Endothelial cell of umbilical vein (primary cell): ENCODE measurements around the gene FAM124B. TPM values are rescaled to one million over a fixed set of nuclear protein-coding genes. Genes with fewer than 3 reads are reported as not detected.

Experiments
- BruUV-seq: library from RNA; stranded (reverse); fragments of 400-500 nt; replicated peaks from 2 replicates; lab custom pipeline; 2021; lab: Mats Ljungman, UMichigan
- CTCF ChIA-PET: fragments of 300-600, 350-600 bp; sonication (Branson Sonifier 250); formaldehyde crosslinking; loops from one replicate; lab custom pipeline; 2021; ENCODE audit warnings: antibody characterized with exemption, inconsistent platforms; lab: Charles Lee
- POLR2A ChIA-PET: fragments of 300-600, 350-600 bp; sonication (Branson Sonifier 250); formaldehyde crosslinking; loops from one replicate; lab custom pipeline; 2021; ENCODE audit warnings: antibody characterized with exemption, inconsistent platforms; lab: Charles Lee
- DNase-seq: peaks from one replicate; pipeline ENCODE4 v3.0.0-alpha.2; 2011; ENCODE audit warnings: low read depth, low spot score
- FAIRE-seq: peaks from 2 replicates; lab custom pipeline; 2011; peaks lifted over from hg19 to GRCh38; lab: Jason Lieb, UNC
- H2AFZ ChIP-seq: 2 replicates; pipeline ENCODE4 v1.6.0; 2012; ENCODE audit warnings: low read depth, low read length, control low read depth, inconsistent platforms
- H3K27ac ChIP-seq: 2 replicates; pipeline ENCODE4 v1.5.1; 2011; ENCODE audit warnings: low read depth, mild to moderate bottlenecking, control low read depth, low read length, moderate library complexity; ENCODE audit not compliant: insufficient read depth
- H3K27me3 ChIP-seq, 2 experiments: 2 replicates each; pipeline versions ENCODE4 v1.6.0 to v1.6.1; 2011; ENCODE audit warnings: low read length in 2 of 2, mixed read lengths in 1 of 2; ENCODE audit not compliant: control insufficient read depth in 2 of 2, insufficient read depth in 2 of 2
- H3K36me3 ChIP-seq, 2 experiments: 2 replicates in 1 of 2; 3 replicates in 1 of 2; pipeline ENCODE4 v1.5.1; 2011; ENCODE audit warnings: low read length in 2 of 2, mild to moderate bottlenecking in 1 of 2, moderate library complexity in 1 of 2; ENCODE audit not compliant: control insufficient read depth in 2 of 2, insufficient read depth in 2 of 2; ENCODE audit errors: extremely low read depth in 1 of 2
- H3K4me1 ChIP-seq: 3 replicates; pipeline ENCODE4 v1.5.1; 2011; ENCODE audit warnings: mild to moderate bottlenecking, low read length; ENCODE audit not compliant: control insufficient read depth, insufficient read depth; ENCODE audit errors: extremely low read depth
- H3K4me2 ChIP-seq: 2 replicates; pipeline ENCODE4 v1.6.1; 2011; ENCODE audit warnings: low read length, control low read depth, mixed read lengths; ENCODE audit not compliant: insufficient read depth
- H3K4me3 ChIP-seq, 3 experiments: fragments of 200-600 bp in 1 of 3; sonication (generic), shearing (Covaris generic) in 1 of 3; replicated peaks in 1 of 3; 2 replicates each; pipeline ENCODE4 v1.5.1; 2011 to 2016; ENCODE audit warnings: control low read depth in 3 of 3, low read length in 3 of 3, mild to moderate bottlenecking in 2 of 3, inconsistent platforms in 1 of 3, low read depth in 1 of 3, moderate library complexity in 1 of 3; ENCODE audit not compliant: insufficient read depth in 1 of 3
- H3K79me2 ChIP-seq: 2 replicates; pipeline ENCODE4 v1.6.0; 2012; ENCODE audit warnings: low read length, inconsistent platforms; ENCODE audit not compliant: control insufficient read depth, insufficient read depth
- H3K9ac ChIP-seq: replicated peaks from 2 replicates; pipeline ENCODE3; 2011; ENCODE audit warnings: low read length, control low read depth; ENCODE audit not compliant: insufficient read depth; ENCODE audit errors: extremely low read depth
- H3K9me1 ChIP-seq: replicated peaks from 3 replicates; pipeline ENCODE4 v1.6.0; 2011; ENCODE audit warnings: mild to moderate bottlenecking, low read length; ENCODE audit not compliant: control insufficient read depth, insufficient read depth; ENCODE audit errors: extremely low read depth
- H3K9me3 ChIP-seq: replicated peaks from 2 replicates; pipeline ENCODE4 v1.5.1; 2012; ENCODE audit warnings: low read length, inconsistent platforms; ENCODE audit not compliant: control insufficient read depth, insufficient read depth
- H4K20me1 ChIP-seq: replicated peaks from 2 replicates; pipeline ENCODE3; 2011; ENCODE audit warnings: mild to moderate bottlenecking, low read length; ENCODE audit not compliant: control insufficient read depth, insufficient read depth; ENCODE audit errors: extremely low read depth
- CTCF ChIP-seq, 2 donors: IDR thresholded peaks; 1 replicate in 1 of 2; 2 replicates in 1 of 2; pipeline ENCODE4 v1.5.1; 2011; ENCODE audit warnings: low read length in 2 of 2, mild to moderate bottlenecking in 2 of 2, moderate library complexity in 2 of 2, control low read depth in 1 of 2, inconsistent platforms in 1 of 2, low read depth in 1 of 2; ENCODE audit not compliant: insufficient read depth in 1 of 2; ENCODE audit errors: extremely low read depth in 1 of 2
- EZH2 ChIP-seq: IDR thresholded peaks from 2 replicates; pipeline ENCODE4 v1.6.1; 2012; ENCODE audit warnings: borderline replicate concordance, low read depth, mild to moderate bottlenecking, moderate library complexity, low read length, inconsistent platforms; ENCODE audit not compliant: severe bottlenecking
- FOS ChIP-seq: IDR thresholded peaks from 2 replicates; pipeline ENCODE4 v1.6.1; 2011; ENCODE audit warnings: mild to moderate bottlenecking, low read length, moderate library complexity, borderline replicate concordance; ENCODE audit not compliant: insufficient read depth
- GATA2 ChIP-seq: IDR thresholded peaks from 2 replicates; pipeline ENCODE4 v1.7.0; 2011; ENCODE audit warnings: low read depth, mild to moderate bottlenecking, moderate library complexity, mixed read lengths, low read length; ENCODE audit not compliant: insufficient read length, insufficient read depth
- JUN ChIP-seq: IDR thresholded peaks from 2 replicates; pipeline ENCODE4 v1.6.1; 2011; ENCODE audit warnings: borderline replicate concordance, low read depth; ENCODE audit not compliant: insufficient read length, insufficient read depth
- MYC ChIP-seq: IDR thresholded peaks from one replicate; pipeline ENCODE4 v1.6.1; 2011; ENCODE audit warnings: mild to moderate bottlenecking, low read depth, low read length
- POLR2A ChIP-seq: IDR thresholded peaks from 2 replicates; pipeline ENCODE4 v1.6.1; 2012; ENCODE audit warnings: low read depth, mild to moderate bottlenecking, control low read depth, low read length
- POLR2AphosphoS5 ChIP-seq: IDR thresholded peaks from 2 replicates; pipeline ENCODE4 v1.6.1; 2012; ENCODE audit warnings: low read depth, mild to moderate bottlenecking, control low read depth, low read length, moderate library complexity; ENCODE audit not compliant: insufficient read depth
- dilution Hi-C: fragments of 300-500 bp; cut with MboI; formaldehyde crosslinking; loops from one replicate; pipeline ENCODE4 v1.15.0; 2019; ENCODE audit warnings: low sequenced_read_pairs; ENCODE audit not compliant: extremely low pct_ligation_motif_present
- intact Hi-C: fragments of 100-400 bp; cut with micrococcal nuclease; formaldehyde crosslinking; loops from one replicate; pipeline ENCODE4 v1.10.0; 2022
- polyA plus RNA-seq, 4 experiments: library from polyadenylated mRNA; depleted of rRNA in 3 of 4; stranded (reverse) in 3 of 4; unstranded in 1 of 4; fragments of >200 nt; gene quantifications; 2 replicates each; pipeline versions ENCODE4 v1.2.1 to v1.2.3, GENCODE V29; 2011 to 2012; ENCODE audit warnings: missing spikeins in 1 of 4
- total RNA-seq: library from RNA; stranded (reverse); gene quantifications from 2 replicates; pipeline ENCODE4 v1.2.3, GENCODE V29; 2021
- TF ChIP-seq, protein P1 (sequence below): IDR thresholded peaks from 2 replicates; pipeline ENCODE4 v1.6.1; 2011; ENCODE audit not compliant: insufficient read depth, insufficient read length

FAM124B gene
- total and polyA plus RNA-seq, 2 donors (not counting 3 experiments of a cell fraction or from before 2014, with no cell fraction given): 82.0 to 119 TPM

- H3K4me1 ChIP-seq: no peaks in the 10 kb centered on the region
- dilution Hi-C loops (no loop called here), intact Hi-C loops (no loop called here)
- no peak overlapping the region for H2AFZ ChIP-seq
- peaks cover 7 to 26% of the 10 kb centered on the region in 2 experiments for H3K36me3 ChIP-seq
- CTCF ChIA-PET: interaction anchor here (1.0 to 1.7 kb wide), 4 partner anchors 9 to 629 kb away, joined by 3 to 9 read pairs (median 4); no protein-coding TSS in a partner anchor
- FAIRE-seq (no peak), DNase-seq (no peak)
- peaks cover 37% of the 10 kb centered on the region for H3K79me2 ChIP-seq
- no peaks in the 10 kb centered on the region for H3K9me3 ChIP-seq
- BruUV-seq: no TSS peak
- no peak overlapping the region for H3K27ac ChIP-seq
- H3K4me3 ChIP-seq: no peak overlapping the region
- no peak overlapping the region for H3K9ac ChIP-seq
- H3K27me3 ChIP-seq: no peaks in the 10 kb centered on the region
- peaks cover 19% of the 10 kb centered on the region for H4K20me1 ChIP-seq
- no peaks in the 10 kb centered on the region for H3K9me1 ChIP-seq
- TF ChIP-seq GATA2 (no peak), CTCF (IDR thresholded peaks at IDR 0.05; ENCODE audit: extremely low read depth in 1 of 2, insufficient read depth in 1 of 2, low read depth in 1 of 2, low read length in 2 of 2) (no peak), EZH2 (no peak), JUN (no peak), MYC (no peak), FOS (no peak), POLR2AphosphoS5 (no peak), POLR2A (no peak)
- TF ChIP-seq, protein P1, sequence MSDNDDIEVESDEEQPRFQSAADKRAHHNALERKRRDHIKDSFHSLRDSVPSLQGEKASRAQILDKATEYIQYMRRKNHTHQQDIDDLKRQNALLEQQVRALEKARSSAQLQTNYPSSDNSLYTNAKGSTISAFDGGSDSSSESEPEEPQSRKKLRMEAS: no peak
- no peak overlapping the region for H3K4me2 ChIP-seq
- POLR2A ChIA-PET: no interaction called here
Measured at GRCh38 chr2:224379986-224380385, 21.9 kb downstream of the FAM124B start.
